Measurements from ENCODE around the gene IGFBPL1. TPM values are rescaled to one million over a fixed set of nuclear protein-coding genes. Genes with fewer than 3 reads are reported as not detected.

Gene IGFBPL1
- total RNA-seq, 1 experiment from 2014 or later = not detected

- intact Hi-C loops (cut with micrococcal nuclease; ENCODE audit: unreplicated experiment) = no loop called here
- ChIA-PET POLR2A (ENCODE audit: unreplicated experiment) (no interaction called here), CTCF (no interaction called here)
- no peaks in the 10 kb centered on the region for H3K79me2 ChIP-seq (ENCODE audit: low read depth)
- H3K9me2 ChIP-seq (ENCODE audit: insufficient read depth) = no peaks in the 10 kb centered on the region
- peak overlapping the region; percentile 31; the same call in 1 of the 2 replicates for H3K4me2 ChIP-seq
- H3K4me1 ChIP-seq (replicated peaks; ENCODE audit: insufficient read depth) = peaks cover 12% of the 10 kb centered on the region
- no peak overlapping the region for H2AFZ ChIP-seq
- H3K27ac ChIP-seq = no peak overlapping the region
- no peaks in the 10 kb centered on the region for H3K27me3 ChIP-seq (ENCODE audit: insufficient read depth, low read depth)
- no peaks in the 10 kb centered on the region for H3K9me3 ChIP-seq (ENCODE audit: insufficient read depth, low read depth)
- no peak for DNase-seq
- H3K36me3 ChIP-seq (ENCODE audit: low read depth) = no peaks in the 10 kb centered on the region
- H4K20me1 ChIP-seq (ENCODE audit: insufficient read depth) = no peaks in the 10 kb centered on the region
- BruUV-seq (replicated peaks) = no TSS peak
- no peak for TF ChIP-seq EZH2 (IDR thresholded peaks at IDR 0.05; ENCODE audit: low read depth)
- TF ChIP-seq, protein P1, sequence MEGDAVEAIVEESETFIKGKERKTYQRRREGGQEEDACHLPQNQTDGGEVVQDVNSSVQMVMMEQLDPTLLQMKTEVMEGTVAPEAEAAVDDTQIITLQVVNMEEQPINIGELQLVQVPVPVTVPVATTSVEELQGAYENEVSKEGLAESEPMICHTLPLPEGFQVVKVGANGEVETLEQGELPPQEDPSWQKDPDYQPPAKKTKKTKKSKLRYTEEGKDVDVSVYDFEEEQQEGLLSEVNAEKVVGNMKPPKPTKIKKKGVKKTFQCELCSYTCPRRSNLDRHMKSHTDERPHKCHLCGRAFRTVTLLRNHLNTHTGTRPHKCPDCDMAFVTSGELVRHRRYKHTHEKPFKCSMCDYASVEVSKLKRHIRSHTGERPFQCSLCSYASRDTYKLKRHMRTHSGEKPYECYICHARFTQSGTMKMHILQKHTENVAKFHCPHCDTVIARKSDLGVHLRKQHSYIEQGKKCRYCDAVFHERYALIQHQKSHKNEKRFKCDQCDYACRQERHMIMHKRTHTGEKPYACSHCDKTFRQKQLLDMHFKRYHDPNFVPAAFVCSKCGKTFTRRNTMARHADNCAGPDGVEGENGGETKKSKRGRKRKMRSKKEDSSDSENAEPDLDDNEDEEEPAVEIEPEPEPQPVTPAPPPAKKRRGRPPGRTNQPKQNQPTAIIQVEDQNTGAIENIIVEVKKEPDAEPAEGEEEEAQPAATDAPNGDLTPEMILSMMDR (conservative IDR thresholded peaks at IDR 0.05) = no peak
- H3K4me3 ChIP-seq = no peak overlapping the region
- H3F3A ChIP-seq (ENCODE audit: insufficient read depth, low read depth) = 0 out of 2 replicates have a peak, but pooled peaks cover 4% of the 10 kb centered on the region
Observed at GRCh38 chr9:38442473-38443096, 18.3 kb upstream of the IGFBPL1 start.

DNA sequence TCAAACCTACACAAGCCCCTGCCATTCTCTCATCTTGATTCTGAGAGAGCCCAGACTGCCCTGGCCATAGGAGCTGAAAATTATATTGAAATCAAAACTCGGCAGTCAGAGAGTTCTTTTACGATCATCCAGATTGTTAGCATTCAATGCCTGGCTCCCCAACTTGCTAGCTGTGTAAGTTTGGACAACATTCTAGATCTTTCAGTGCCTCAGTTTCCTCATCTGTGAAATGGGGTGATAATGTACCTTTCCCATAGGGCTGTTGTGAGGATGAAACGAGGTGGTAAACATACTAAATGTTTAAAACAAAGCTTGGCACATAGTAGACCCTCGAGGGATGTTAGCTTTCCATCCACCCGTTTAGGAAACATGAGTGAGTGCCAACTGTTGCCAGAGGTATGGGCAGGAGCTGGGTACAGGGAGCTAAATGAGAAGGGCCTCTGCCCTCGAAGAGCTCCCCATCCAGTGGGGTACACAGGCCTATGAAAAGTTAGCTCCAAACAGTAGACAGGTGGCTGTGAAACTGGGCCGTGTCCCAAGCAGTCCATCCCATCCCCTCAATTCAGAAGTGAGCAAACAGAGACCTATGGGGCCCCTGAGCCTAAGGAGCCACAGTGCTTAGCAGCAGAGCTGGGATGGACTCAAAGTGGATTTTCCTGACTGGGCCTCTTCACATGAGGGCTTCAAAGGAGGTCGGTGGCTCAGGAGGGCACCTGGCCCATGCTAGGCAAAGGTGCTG lies 17.3 kb upstream of the IGFBPL1 start:
- TF ChIP-seq, protein P1 (conservative IDR thresholded peaks at IDR 0.05) = no peak
- TF ChIP-seq EZH2 (IDR thresholded peaks at IDR 0.05; ENCODE audit: low read depth) = no peak
- no TSS peak for BruUV-seq (replicated peaks)
- H3K4me1 ChIP-seq (replicated peaks; ENCODE audit: insufficient read depth) = peaks cover 19% of the 10 kb centered on the region
- H3K36me3 ChIP-seq (ENCODE audit: low read depth) = no peaks in the 10 kb centered on the region
- no peaks in the 10 kb centered on the region for H4K20me1 ChIP-seq (ENCODE audit: insufficient read depth)
- ChIA-PET CTCF (no interaction called here), POLR2A (ENCODE audit: unreplicated experiment) (no interaction called here)
- intact Hi-C loops (cut with micrococcal nuclease; ENCODE audit: unreplicated experiment) = no loop called here
- no peak for DNase-seq
- 0 out of 2 replicates have a peak, but pooled peaks cover 4% of the 10 kb centered on the region for H3F3A ChIP-seq (ENCODE audit: insufficient read depth, low read depth)
- H3K4me2 ChIP-seq = no peak overlapping the region
- no peaks in the 10 kb centered on the region for H3K79me2 ChIP-seq (ENCODE audit: low read depth)
- H3K27me3 ChIP-seq (ENCODE audit: insufficient read depth, low read depth) = no peaks in the 10 kb centered on the region
- no peaks in the 10 kb centered on the region for H3K9me3 ChIP-seq (ENCODE audit: insufficient read depth, low read depth)
- H3K27ac ChIP-seq = no peak overlapping the region
- H3K4me3 ChIP-seq = no peak overlapping the region
- no peaks in the 10 kb centered on the region for H3K9me2 ChIP-seq (ENCODE audit: insufficient read depth)
- H2AFZ ChIP-seq = no peak overlapping the region

DNA sequence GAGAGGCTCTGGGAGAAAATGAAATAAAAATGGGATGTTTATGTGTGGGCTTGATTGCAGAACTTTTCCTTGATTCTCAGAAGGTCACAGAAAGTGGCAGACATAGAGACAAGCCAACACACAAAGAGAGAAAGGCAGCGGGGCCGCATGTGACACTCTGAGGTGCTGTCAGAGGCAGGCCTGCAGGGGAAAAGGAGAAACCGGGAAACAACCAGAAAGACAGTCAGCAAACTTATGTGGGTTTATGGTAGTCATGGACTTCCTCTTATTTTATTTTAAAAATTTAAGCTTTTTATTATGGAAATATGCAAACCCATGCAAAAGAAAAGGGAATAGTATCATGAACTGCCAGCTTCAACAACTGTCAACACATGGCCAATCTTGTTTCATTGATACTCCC lies 16.3 kb upstream of the IGFBPL1 start:
- H4K20me1 ChIP-seq (ENCODE audit: insufficient read depth) = no peaks in the 10 kb centered on the region
- no peak overlapping the region for H3K4me3 ChIP-seq
- H2AFZ ChIP-seq = no peak overlapping the region
- no peaks in the 10 kb centered on the region for H3K9me3 ChIP-seq (ENCODE audit: insufficient read depth, low read depth)
- no peaks in the 10 kb centered on the region for H3K79me2 ChIP-seq (ENCODE audit: low read depth)
- intact Hi-C loops (cut with micrococcal nuclease; ENCODE audit: unreplicated experiment) = no loop called here
- DNase-seq = no peak
- H3K9me2 ChIP-seq (ENCODE audit: insufficient read depth) = no peaks in the 10 kb centered on the region
- ChIA-PET CTCF (no interaction called here), POLR2A (ENCODE audit: unreplicated experiment) (no interaction called here)
- H3K27me3 ChIP-seq (ENCODE audit: insufficient read depth, low read depth) = no peaks in the 10 kb centered on the region
- BruUV-seq (replicated peaks) = no TSS peak
- no peak overlapping the region for H3K4me2 ChIP-seq
- 0 out of 2 replicates have a peak, but pooled peaks cover 4% of the 10 kb centered on the region for H3F3A ChIP-seq (ENCODE audit: insufficient read depth, low read depth)
- H3K27ac ChIP-seq = no peak overlapping the region
- TF ChIP-seq, protein P1 (conservative IDR thresholded peaks at IDR 0.05) = no peak
- no peak for TF ChIP-seq EZH2 (IDR thresholded peaks at IDR 0.05; ENCODE audit: low read depth)
- no peaks in the 10 kb centered on the region for H3K36me3 ChIP-seq (ENCODE audit: low read depth)
- H3K4me1 ChIP-seq (replicated peaks; ENCODE audit: insufficient read depth) = peaks cover 19% of the 10 kb centered on the region

Data from PC-9 (cell line).